Neural cell (in vitro differentiated cells): ENCODE data around the gene CST6. TPM values are rescaled to one million over a fixed set of nuclear protein-coding genes. Genes with fewer than 3 reads are reported as not detected.

Source experiments
- H2AFZ ChIP-seq: fragments of 200-600, 300-800 bp; sonication (generic), shearing (Covaris generic); 2 replicates; pipeline ENCODE4 v1.6.0; 2014; ENCODE audit warnings: low read depth, mild to moderate bottlenecking, antibody characterized with exemption, low read length, moderate library complexity
- H3F3A ChIP-seq: fragments of 200-600 bp; shearing (Covaris generic); 2 replicates; pipeline ENCODE4 v1.6.1; 2016; ENCODE audit warnings: mild to moderate bottlenecking, moderate library complexity, mixed read lengths, antibody characterized with exemption, low read length; ENCODE audit not compliant: insufficient read depth, poor library complexity, severe bottlenecking
- H3K27ac ChIP-seq: fragments of 200-600, 300-800 bp; sonication (generic), shearing (Covaris generic); 2 replicates; pipeline ENCODE4 v1.5.1; 2014; ENCODE audit warnings: mild to moderate bottlenecking, low read length, moderate library complexity
- H3K27me3 ChIP-seq: fragments of 300-800, 200-600 bp; sonication (generic), shearing (Covaris generic); 2 replicates; pipeline ENCODE4 v1.6.0; 2014; ENCODE audit warnings: mild to moderate bottlenecking, low read depth, low read length, moderate library complexity; ENCODE audit not compliant: insufficient read depth
- H3K36me3 ChIP-seq: fragments of 300-800, 200-600 bp; sonication (generic), shearing (Covaris generic); 2 replicates; pipeline ENCODE4 v1.5.1; 2014; ENCODE audit warnings: mild to moderate bottlenecking, antibody characterized with exemption, low read length, moderate library complexity; ENCODE audit not compliant: insufficient read depth
- H3K4me2 ChIP-seq: fragments of 300-800, 200-600 bp; sonication (generic), shearing (Covaris generic); 2 replicates; pipeline ENCODE4 v1.6.0; 2014; ENCODE audit warnings: mild to moderate bottlenecking, low read length
- H3K4me3 ChIP-seq: fragments of 300-800, 200-600 bp; sonication (generic), shearing (Covaris generic); 2 replicates; pipeline ENCODE4 v1.5.1; 2014; ENCODE audit warnings: mild to moderate bottlenecking, low read length, moderate library complexity
- H3K79me2 ChIP-seq: fragments of 200-600 bp; shearing (Covaris generic); replicated peaks from 2 replicates; pipeline ENCODE4 v1.6.0; 2014; ENCODE audit warnings: mild to moderate bottlenecking, low read length, moderate library complexity; ENCODE audit not compliant: insufficient read depth
- H3K9ac ChIP-seq: fragments of 300-800, 200-600 bp; sonication (generic), shearing (Covaris generic); 2 replicates; pipeline ENCODE4 v1.6.1; 2016; ENCODE audit warnings: mild to moderate bottlenecking, low read length, mixed read lengths
- H3K9me2 ChIP-seq: fragments of 200-600 bp; shearing (Covaris generic); 2 replicates; pipeline ENCODE4 v1.6.1; 2016; ENCODE audit warnings: mild to moderate bottlenecking, low read length, mixed read lengths; ENCODE audit not compliant: insufficient read depth
- H3K9me3 ChIP-seq: fragments of 200-600, 300-800 bp; sonication (generic), shearing (Covaris generic); 2 replicates; pipeline ENCODE4 v1.6.1; 2016; ENCODE audit warnings: mild to moderate bottlenecking, mixed run types, low read length, moderate library complexity, mixed read lengths
- H4K20me1 ChIP-seq: fragments of 200-600 bp; shearing (Covaris generic); 2 replicates; pipeline ENCODE4 v1.6.1; 2016; ENCODE audit warnings: mild to moderate bottlenecking, mixed run types; ENCODE audit not compliant: insufficient read depth
- EP300 ChIP-seq: fragments of 450-650 bp; conservative IDR thresholded peaks from 2 replicates; pipeline ENCODE4 v1.6.1; 2014; ENCODE audit warnings: antibody characterized with exemption, mild to moderate bottlenecking, moderate library complexity; ENCODE audit not compliant: poor library complexity, severe bottlenecking
- EZH2 ChIP-seq: fragments of 200-600, 300-800 bp; shearing (Covaris generic), sonication (generic); IDR thresholded peaks from 2 replicates; pipeline ENCODE4 v1.6.1; 2014; ENCODE audit warnings: antibody characterized with exemption, low read length, borderline replicate concordance, mild to moderate bottlenecking; ENCODE audit not compliant: insufficient read depth, poor library complexity, severe bottlenecking
- MXI1 ChIP-seq: fragments of 450-650 bp; conservative IDR thresholded peaks from 2 replicates; pipeline ENCODE4 v1.6.1; 2014; ENCODE audit warnings: antibody characterized with exemption, mild to moderate bottlenecking; ENCODE audit not compliant: poor library complexity, severe bottlenecking
- POLR2AphosphoS5 ChIP-seq: IDR thresholded peaks from 2 replicates; pipeline ENCODE4 v1.6.1; 2012
- RAD21 ChIP-seq: fragments of 450-650 bp; conservative IDR thresholded peaks from 2 replicates; pipeline ENCODE4 v1.6.1; 2014; ENCODE audit warnings: antibody characterized with exemption, mild to moderate bottlenecking, moderate library complexity
- REST ChIP-seq: IDR thresholded peaks from 2 replicates; pipeline ENCODE4 v1.6.1; 2012; ENCODE audit warnings: borderline replicate concordance
- SMC3 ChIP-seq: fragments of 450-650 bp; conservative IDR thresholded peaks from 2 replicates; pipeline ENCODE4 v1.6.1; 2014; ENCODE audit warnings: antibody characterized with exemption, mild to moderate bottlenecking, moderate library complexity; ENCODE audit not compliant: poor library complexity
- TAF1 ChIP-seq: IDR thresholded peaks from 2 replicates; pipeline ENCODE4 v1.6.1; 2012; ENCODE audit warnings: low read depth
- polyA plus RNA-seq: library from polyadenylated mRNA; depleted of rRNA; stranded (reverse); fragments of >200 nt; gene quantifications from 2 replicates; pipeline ENCODE4 v1.2.3, GENCODE V29; 2014
- TF ChIP-seq, protein P1 (sequence below): fragments of 450-650 bp; IDR thresholded peaks from 2 replicates; pipeline ENCODE4 v1.5.1; 2014; ENCODE audit warnings: antibody characterized with exemption, mild to moderate bottlenecking, moderate library complexity; ENCODE audit not compliant: poor library complexity, severe bottlenecking

The CST6 gene
- polyA plus RNA-seq, 1 donor from 2014 or later: not detected

DNA sequence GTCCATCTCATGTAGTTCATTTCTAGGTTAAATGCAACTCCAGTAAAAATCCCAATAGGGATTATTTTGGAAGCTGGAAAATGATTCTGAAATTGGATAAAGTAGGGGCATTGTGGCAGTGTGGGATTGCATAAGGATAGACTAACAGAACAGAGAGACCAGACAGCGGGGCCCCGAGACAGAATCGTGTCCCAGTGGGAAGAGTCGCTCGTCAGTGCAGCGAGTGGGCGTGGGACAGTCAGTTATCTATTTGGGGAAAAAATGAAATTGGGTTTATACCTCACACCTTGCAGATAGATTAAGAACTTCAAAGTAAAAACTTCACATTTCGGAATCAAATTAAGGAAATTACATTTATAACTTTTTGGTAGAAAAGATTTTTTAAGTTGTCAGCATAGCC lies 39.7 kb upstream of the CST6 start:
- Histone ChIP-seq H3K9ac (no peak overlapping the region), H3K4me2 (no peak overlapping the region), H3K9me2 (no peaks in the 10 kb centered on the region), H4K20me1 (no peaks in the 10 kb centered on the region), H2AFZ (no peak overlapping the region), H3K9me3 (no peaks in the 10 kb centered on the region), H3K27me3 (no peaks in the 10 kb centered on the region), H3K79me2 (no peaks in the 10 kb centered on the region), H3K36me3 (no peaks in the 10 kb centered on the region), H3K27ac (no peak overlapping the region), H3F3A (no peaks in the 10 kb centered on the region), H3K4me3 (no peak overlapping the region)
- TF ChIP-seq EP300 (no peak), POLR2AphosphoS5 (no peak), EZH2 (no peak), SMC3 (no peak), RAD21 (no peak), REST (no peak)
- TF ChIP-seq, protein P1, sequence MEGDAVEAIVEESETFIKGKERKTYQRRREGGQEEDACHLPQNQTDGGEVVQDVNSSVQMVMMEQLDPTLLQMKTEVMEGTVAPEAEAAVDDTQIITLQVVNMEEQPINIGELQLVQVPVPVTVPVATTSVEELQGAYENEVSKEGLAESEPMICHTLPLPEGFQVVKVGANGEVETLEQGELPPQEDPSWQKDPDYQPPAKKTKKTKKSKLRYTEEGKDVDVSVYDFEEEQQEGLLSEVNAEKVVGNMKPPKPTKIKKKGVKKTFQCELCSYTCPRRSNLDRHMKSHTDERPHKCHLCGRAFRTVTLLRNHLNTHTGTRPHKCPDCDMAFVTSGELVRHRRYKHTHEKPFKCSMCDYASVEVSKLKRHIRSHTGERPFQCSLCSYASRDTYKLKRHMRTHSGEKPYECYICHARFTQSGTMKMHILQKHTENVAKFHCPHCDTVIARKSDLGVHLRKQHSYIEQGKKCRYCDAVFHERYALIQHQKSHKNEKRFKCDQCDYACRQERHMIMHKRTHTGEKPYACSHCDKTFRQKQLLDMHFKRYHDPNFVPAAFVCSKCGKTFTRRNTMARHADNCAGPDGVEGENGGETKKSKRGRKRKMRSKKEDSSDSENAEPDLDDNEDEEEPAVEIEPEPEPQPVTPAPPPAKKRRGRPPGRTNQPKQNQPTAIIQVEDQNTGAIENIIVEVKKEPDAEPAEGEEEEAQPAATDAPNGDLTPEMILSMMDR: no peak

- H3K27me3 ChIP-seq: no peaks in the 10 kb centered on the region
- no peaks in the 10 kb centered on the region for H3K9me2 ChIP-seq
- H3F3A ChIP-seq: no peaks in the 10 kb centered on the region
- H2AFZ ChIP-seq: no peak overlapping the region
- no peak for TF ChIP-seq RAD21
- no peak for TF ChIP-seq TAF1
- TF ChIP-seq MXI1: no peak
- no peak for TF ChIP-seq EZH2
- TF ChIP-seq REST: no peak
- TF ChIP-seq EP300: no peak
- TF ChIP-seq POLR2AphosphoS5: no peak
- TF ChIP-seq, protein P1: no peak
- TF ChIP-seq SMC3: no peak
- no peak overlapping the region for H3K27ac ChIP-seq
- no peaks in the 10 kb centered on the region for H3K9me3 ChIP-seq
- H3K9ac ChIP-seq: no peak overlapping the region
- H4K20me1 ChIP-seq: no peaks in the 10 kb centered on the region
- H3K4me2 ChIP-seq: no peak overlapping the region
- H3K36me3 ChIP-seq: no peaks in the 10 kb centered on the region
- no peaks in the 10 kb centered on the region for H3K79me2 ChIP-seq
- no peak overlapping the region for H3K4me3 ChIP-seq
Measured at GRCh38 chr11:65973439-65974110, 38.2 kb upstream of the CST6 start.
